Chondrocyte (in vitro differentiated cells): ENCODE data around the gene KCNJ1. TPM values are rescaled to one million over a fixed set of nuclear protein-coding genes. Genes with fewer than 3 reads are reported as not detected.

ENCODE experiments used
- DNase-seq: peaks from one replicate; pipeline ENCODE4 v3.0.0; 2021; ENCODE audit warnings: mixed read lengths, low spot score
- H3K27ac Mint-ChIP-seq: one replicate; pipeline ENCODE4 v1.8.0; 2021; ENCODE audit warnings: mild to moderate bottlenecking, moderate library complexity, mixed read lengths; ENCODE audit not compliant: unreplicated experiment
- H3K27me3 Mint-ChIP-seq: 2 replicates; pipeline ENCODE4 v1.8.0; 2021; ENCODE audit warnings: low read depth, mixed read lengths
- H3K36me3 Mint-ChIP-seq: 2 replicates; pipeline ENCODE4 v1.8.0; 2021; ENCODE audit warnings: low read depth, mixed read lengths
- H3K4me1 Mint-ChIP-seq: 2 replicates; pipeline ENCODE4 v1.8.0; 2021; ENCODE audit warnings: low read depth, mild to moderate bottlenecking, mixed read lengths
- H3K4me3 Mint-ChIP-seq: one replicate; pipeline ENCODE4 v1.8.0; 2021; ENCODE audit warnings: mild to moderate bottlenecking, moderate library complexity, mixed read lengths; ENCODE audit not compliant: unreplicated experiment
- H3K9me3 Mint-ChIP-seq: 2 replicates; pipeline ENCODE4 v1.8.0; 2021; ENCODE audit warnings: low read depth, mixed read lengths
- total RNA-seq: library from RNA; stranded (reverse); gene quantifications from 3 replicates; pipeline ENCODE4 v1.2.1, GENCODE V29; 2021
- TF ChIP-seq, protein P1 (sequence below): fragments of 200-600 bp; sonication (generic); IDR thresholded peaks from 2 replicates; pipeline ENCODE4 v1.5.0; 2021; ENCODE audit warnings: antibody characterized with exemption, mild to moderate bottlenecking, moderate library complexity

Gene KCNJ1
- total RNA-seq, 1 donor from 2014 or later = not detected

- Mint-ChIP-seq H3K27ac (no peak overlapping the region), H3K4me3 (no peak overlapping the region), H3K9me3 (no peaks in the 10 kb centered on the region), H3K36me3 (no peaks in the 10 kb centered on the region), H3K4me1 (no peaks in the 10 kb centered on the region), H3K27me3 (no peaks in the 10 kb centered on the region)
- TF ChIP-seq, protein P1, sequence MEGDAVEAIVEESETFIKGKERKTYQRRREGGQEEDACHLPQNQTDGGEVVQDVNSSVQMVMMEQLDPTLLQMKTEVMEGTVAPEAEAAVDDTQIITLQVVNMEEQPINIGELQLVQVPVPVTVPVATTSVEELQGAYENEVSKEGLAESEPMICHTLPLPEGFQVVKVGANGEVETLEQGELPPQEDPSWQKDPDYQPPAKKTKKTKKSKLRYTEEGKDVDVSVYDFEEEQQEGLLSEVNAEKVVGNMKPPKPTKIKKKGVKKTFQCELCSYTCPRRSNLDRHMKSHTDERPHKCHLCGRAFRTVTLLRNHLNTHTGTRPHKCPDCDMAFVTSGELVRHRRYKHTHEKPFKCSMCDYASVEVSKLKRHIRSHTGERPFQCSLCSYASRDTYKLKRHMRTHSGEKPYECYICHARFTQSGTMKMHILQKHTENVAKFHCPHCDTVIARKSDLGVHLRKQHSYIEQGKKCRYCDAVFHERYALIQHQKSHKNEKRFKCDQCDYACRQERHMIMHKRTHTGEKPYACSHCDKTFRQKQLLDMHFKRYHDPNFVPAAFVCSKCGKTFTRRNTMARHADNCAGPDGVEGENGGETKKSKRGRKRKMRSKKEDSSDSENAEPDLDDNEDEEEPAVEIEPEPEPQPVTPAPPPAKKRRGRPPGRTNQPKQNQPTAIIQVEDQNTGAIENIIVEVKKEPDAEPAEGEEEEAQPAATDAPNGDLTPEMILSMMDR = no peak
- DNase-seq = no peak
Observed at GRCh38 chr11:128825050-128825784, 41.9 kb downstream of the KCNJ1 start.

- no peak for DNase-seq
- no peaks in the 10 kb centered on the region for H3K27me3 Mint-ChIP-seq
- no peaks in the 10 kb centered on the region for H3K4me1 Mint-ChIP-seq
- H3K36me3 Mint-ChIP-seq = no peaks in the 10 kb centered on the region
- TF ChIP-seq, protein P1 = no peak
- H3K27ac Mint-ChIP-seq = no peak overlapping the region
- no peaks in the 10 kb centered on the region for H3K9me3 Mint-ChIP-seq
- H3K4me3 Mint-ChIP-seq = no peak overlapping the region
Observed at GRCh38 chr11:128824191-128825049, 42.7 kb downstream of the KCNJ1 start.

GRCh38 chr11:128823753-128824152 is 43.3 kb downstream of the KCNJ1 start:
- Mint-ChIP-seq H3K36me3 (no peaks in the 10 kb centered on the region), H3K4me3 (no peak overlapping the region), H3K27ac (no peak overlapping the region), H3K4me1 (no peaks in the 10 kb centered on the region), H3K27me3 (no peaks in the 10 kb centered on the region), H3K9me3 (no peaks in the 10 kb centered on the region)
- DNase-seq = no peak
- TF ChIP-seq, protein P1 = no peak

DNA sequence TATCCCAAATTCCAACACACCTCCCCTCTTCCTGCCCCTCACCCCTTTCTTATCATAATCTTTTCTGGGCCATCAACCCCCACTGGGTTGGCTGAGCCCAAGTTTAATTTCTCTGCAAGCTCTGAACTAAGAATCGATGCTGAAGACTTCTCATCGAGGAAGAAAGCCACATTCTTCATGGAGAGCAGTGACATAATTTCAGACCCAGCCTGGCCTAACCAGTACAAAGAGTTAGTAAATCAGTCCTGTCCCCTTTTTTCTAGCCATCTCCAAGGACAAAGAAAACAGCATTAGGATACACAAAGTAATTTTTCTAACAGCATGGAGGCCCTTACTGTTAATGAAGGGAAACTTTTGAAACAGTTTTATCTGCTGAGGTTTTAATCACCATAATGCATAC is 45.0 kb downstream of the KCNJ1 start:
- no peaks in the 10 kb centered on the region for H3K27me3 Mint-ChIP-seq
- H3K4me3 Mint-ChIP-seq = no peak overlapping the region
- TF ChIP-seq, protein P1 = no peak
- H3K27ac Mint-ChIP-seq = no peak overlapping the region
- H3K4me1 Mint-ChIP-seq = no peaks in the 10 kb centered on the region
- H3K36me3 Mint-ChIP-seq = no peaks in the 10 kb centered on the region
- no peak for DNase-seq
- H3K9me3 Mint-ChIP-seq = no peaks in the 10 kb centered on the region

DNA sequence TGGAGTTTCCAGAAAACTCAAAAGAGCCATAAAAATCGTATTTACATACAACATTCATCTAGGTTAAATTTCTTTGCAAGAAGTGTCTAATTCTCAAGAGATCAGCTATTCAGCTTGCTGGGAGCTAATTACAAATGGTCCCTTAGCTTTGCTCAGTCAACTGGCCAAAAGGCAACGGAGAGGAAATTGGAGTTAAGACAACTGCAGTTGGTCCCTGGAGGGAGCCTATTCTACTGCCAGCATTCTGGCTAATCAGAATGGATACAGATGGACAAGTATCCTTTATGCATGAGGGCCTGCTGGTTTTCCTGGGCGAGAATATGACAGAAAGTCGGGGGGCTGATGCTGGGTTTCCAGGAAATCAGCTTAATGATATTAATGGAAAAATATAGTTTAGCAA is 45.5 kb downstream of the KCNJ1 start:
- Mint-ChIP-seq H3K4me1 (no peaks in the 10 kb centered on the region), H3K36me3 (no peaks in the 10 kb centered on the region), H3K4me3 (no peak overlapping the region), H3K9me3 (no peaks in the 10 kb centered on the region), H3K27me3 (no peaks in the 10 kb centered on the region), H3K27ac (no peak overlapping the region)
- TF ChIP-seq, protein P1 = no peak
- no peak for DNase-seq
